Astrocyte (in vitro differentiated cells and primary cell): ENCODE results near the gene COMT.

Experiments
- EZH2 ChIP-seq: IDR thresholded peaks from 2 replicates; pipeline ENCODE4 v1.6.1; 2012; ENCODE audit warnings: mild to moderate bottlenecking, low read length, inconsistent platforms; ENCODE audit not compliant: insufficient read depth
- TF ChIP-seq, protein P1 (sequence below): IDR thresholded peaks from 2 replicates; pipeline ENCODE4 v1.5.1; 2011; ENCODE audit warnings: low read depth, mild to moderate bottlenecking, inconsistent platforms, low read length, moderate library complexity; ENCODE audit not compliant: insufficient read depth

GRCh38 chr22:19930551-19931486 lies 10.8 kb upstream of the COMT start:
- TF ChIP-seq, protein P1, sequence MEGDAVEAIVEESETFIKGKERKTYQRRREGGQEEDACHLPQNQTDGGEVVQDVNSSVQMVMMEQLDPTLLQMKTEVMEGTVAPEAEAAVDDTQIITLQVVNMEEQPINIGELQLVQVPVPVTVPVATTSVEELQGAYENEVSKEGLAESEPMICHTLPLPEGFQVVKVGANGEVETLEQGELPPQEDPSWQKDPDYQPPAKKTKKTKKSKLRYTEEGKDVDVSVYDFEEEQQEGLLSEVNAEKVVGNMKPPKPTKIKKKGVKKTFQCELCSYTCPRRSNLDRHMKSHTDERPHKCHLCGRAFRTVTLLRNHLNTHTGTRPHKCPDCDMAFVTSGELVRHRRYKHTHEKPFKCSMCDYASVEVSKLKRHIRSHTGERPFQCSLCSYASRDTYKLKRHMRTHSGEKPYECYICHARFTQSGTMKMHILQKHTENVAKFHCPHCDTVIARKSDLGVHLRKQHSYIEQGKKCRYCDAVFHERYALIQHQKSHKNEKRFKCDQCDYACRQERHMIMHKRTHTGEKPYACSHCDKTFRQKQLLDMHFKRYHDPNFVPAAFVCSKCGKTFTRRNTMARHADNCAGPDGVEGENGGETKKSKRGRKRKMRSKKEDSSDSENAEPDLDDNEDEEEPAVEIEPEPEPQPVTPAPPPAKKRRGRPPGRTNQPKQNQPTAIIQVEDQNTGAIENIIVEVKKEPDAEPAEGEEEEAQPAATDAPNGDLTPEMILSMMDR, result no peak
- TF ChIP-seq EZH2, result no peak
